ENCODE measurements around the gene LBX2. TPM values are rescaled to one million over a fixed set of nuclear protein-coding genes. Genes with fewer than 3 reads are reported as not detected.

Gene LBX2
- total and polyA plus RNA-seq, 2 donors (not counting 1 experiment from before 2014, with no cell fraction given): 0.52 to 3.0 TPM

DNA sequence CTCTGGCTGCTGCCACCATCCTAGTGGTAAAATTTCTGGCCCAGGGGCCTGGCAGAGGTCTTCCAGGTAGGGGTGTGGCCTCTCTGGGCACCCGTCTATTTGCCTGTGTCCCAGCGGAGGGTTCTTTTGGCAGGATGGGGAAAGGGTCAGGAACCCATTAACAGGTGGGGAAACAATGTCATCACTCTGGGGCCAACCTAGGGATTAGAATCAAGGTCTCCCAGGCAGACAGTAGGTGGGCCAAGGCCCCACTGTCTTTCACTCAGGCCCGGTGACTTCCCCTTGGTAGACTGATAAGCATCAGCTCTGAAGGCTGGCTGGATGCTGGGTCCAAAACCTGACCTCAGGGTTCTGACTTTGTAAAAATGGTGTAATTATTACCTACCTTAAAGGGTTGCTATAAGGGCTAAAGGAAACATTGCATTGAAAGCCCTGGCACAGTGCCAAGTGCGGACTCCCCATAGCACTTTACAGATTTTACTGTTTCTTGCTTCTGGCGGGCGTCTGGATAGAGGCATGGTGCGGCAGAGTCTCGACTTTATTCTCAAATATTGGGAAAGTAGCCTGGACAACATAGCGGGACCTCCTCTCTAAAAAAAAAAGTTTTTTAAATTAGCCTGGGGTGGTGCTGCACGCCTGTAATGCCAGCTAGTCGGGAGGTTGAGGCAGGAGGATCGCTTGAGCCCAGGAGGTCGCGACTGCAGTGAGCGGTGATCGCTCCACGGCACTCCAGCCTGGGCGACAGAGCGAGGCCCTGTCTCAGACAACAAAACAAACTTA, 2.2 kb downstream of the LBX2 start:
- Histone ChIP-seq H3K27me3 (ENCODE audit: control insufficient read depth, insufficient read depth, low read length) (no peaks in the 10 kb centered on the region), H4K20me1 (ENCODE audit: control insufficient read depth, extremely low read depth, insufficient read depth, low read length) (no peaks in the 10 kb centered on the region), H3K27ac (ENCODE audit: insufficient read depth, low read length) (no peak overlapping the region), H3K36me3 (ENCODE audit: control insufficient read depth, insufficient read depth, low read length) (peaks cover 6% of the 10 kb centered on the region), H3K4me1 (ENCODE audit: control insufficient read depth, extremely low read depth, insufficient read depth, low read length) (peaks cover 7% of the 10 kb centered on the region), H3K9me3 (ENCODE audit: control insufficient read depth, insufficient read depth, low read depth, low read length) (no peaks in the 10 kb centered on the region), H2AFZ (ENCODE audit: low read length) (no peak overlapping the region), H3K9ac (ENCODE audit: insufficient read depth, low read length) (no peak overlapping the region), H3K79me2 (ENCODE audit: control insufficient read depth, insufficient read depth, low read length) (no peaks in the 10 kb centered on the region), H3K4me2 (ENCODE audit: extremely low read depth, insufficient read depth, low read length) (no peak overlapping the region), H3K4me3 (replicated peaks in 1 of 4; ENCODE audit: control extremely low read depth in 1 of 4, insufficient read depth in 1 of 4, low read depth in 3 of 4, low read length in 4 of 4) (no peak overlapping the region)
- no peak for DNase-seq (ENCODE audit: low read depth in 2 of 2)
- TF ChIP-seq EZH2 (IDR thresholded peaks at IDR 0.05; ENCODE audit: low read length, missing control alignments): no peak
- TF ChIP-seq, protein P1, sequence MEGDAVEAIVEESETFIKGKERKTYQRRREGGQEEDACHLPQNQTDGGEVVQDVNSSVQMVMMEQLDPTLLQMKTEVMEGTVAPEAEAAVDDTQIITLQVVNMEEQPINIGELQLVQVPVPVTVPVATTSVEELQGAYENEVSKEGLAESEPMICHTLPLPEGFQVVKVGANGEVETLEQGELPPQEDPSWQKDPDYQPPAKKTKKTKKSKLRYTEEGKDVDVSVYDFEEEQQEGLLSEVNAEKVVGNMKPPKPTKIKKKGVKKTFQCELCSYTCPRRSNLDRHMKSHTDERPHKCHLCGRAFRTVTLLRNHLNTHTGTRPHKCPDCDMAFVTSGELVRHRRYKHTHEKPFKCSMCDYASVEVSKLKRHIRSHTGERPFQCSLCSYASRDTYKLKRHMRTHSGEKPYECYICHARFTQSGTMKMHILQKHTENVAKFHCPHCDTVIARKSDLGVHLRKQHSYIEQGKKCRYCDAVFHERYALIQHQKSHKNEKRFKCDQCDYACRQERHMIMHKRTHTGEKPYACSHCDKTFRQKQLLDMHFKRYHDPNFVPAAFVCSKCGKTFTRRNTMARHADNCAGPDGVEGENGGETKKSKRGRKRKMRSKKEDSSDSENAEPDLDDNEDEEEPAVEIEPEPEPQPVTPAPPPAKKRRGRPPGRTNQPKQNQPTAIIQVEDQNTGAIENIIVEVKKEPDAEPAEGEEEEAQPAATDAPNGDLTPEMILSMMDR (conservative IDR thresholded peaks at IDR 0.05 in 1 of 2, IDR thresholded peaks at IDR 0.05 in 1 of 2; ENCODE audit: low read depth in 1 of 2, low read length in 2 of 2): no peak

- H4K20me1 ChIP-seq (ENCODE audit: control insufficient read depth, extremely low read depth, insufficient read depth, low read length): no peaks in the 10 kb centered on the region
- TF ChIP-seq EZH2 (IDR thresholded peaks at IDR 0.05; ENCODE audit: low read length, missing control alignments): no peak
- TF ChIP-seq, protein P1 (conservative IDR thresholded peaks at IDR 0.05 in 1 of 2, IDR thresholded peaks at IDR 0.05 in 1 of 2; ENCODE audit: low read depth in 1 of 2, low read length in 2 of 2): no peak
- H3K79me2 ChIP-seq (ENCODE audit: control insufficient read depth, insufficient read depth, low read length): no peaks in the 10 kb centered on the region
These were observed 4.0 kb downstream of the LBX2 start for GRCh38 chr2:74495440-74495839.

GRCh38 chr2:74493546-74493945, 5.9 kb downstream of the LBX2 start:
- no peaks in the 10 kb centered on the region for H3K9me3 ChIP-seq (ENCODE audit: control insufficient read depth, insufficient read depth, low read depth, low read length)
- no peak for DNase-seq (ENCODE audit: low read depth in 2 of 2)
- peaks cover 2% of the 10 kb centered on the region for H3K4me1 ChIP-seq (ENCODE audit: control insufficient read depth, extremely low read depth, insufficient read depth, low read length)
- no peak overlapping the region for H3K4me2 ChIP-seq (ENCODE audit: extremely low read depth, insufficient read depth, low read length)
- H3K79me2 ChIP-seq (ENCODE audit: control insufficient read depth, insufficient read depth, low read length): no peaks in the 10 kb centered on the region
- TF ChIP-seq EZH2 (IDR thresholded peaks at IDR 0.05; ENCODE audit: low read length, missing control alignments): no peak
- TF ChIP-seq, protein P1 (conservative IDR thresholded peaks at IDR 0.05 in 1 of 2, IDR thresholded peaks at IDR 0.05 in 1 of 2; ENCODE audit: low read depth in 1 of 2, low read length in 2 of 2): no peak
- no peak overlapping the region for H3K4me3 ChIP-seq (replicated peaks in 1 of 4; ENCODE audit: control extremely low read depth in 1 of 4, insufficient read depth in 1 of 4, low read depth in 3 of 4, low read length in 4 of 4)
- H4K20me1 ChIP-seq (ENCODE audit: control insufficient read depth, extremely low read depth, insufficient read depth, low read length): no peaks in the 10 kb centered on the region
- peaks cover 18% of the 10 kb centered on the region for H3K36me3 ChIP-seq (ENCODE audit: control insufficient read depth, insufficient read depth, low read length)
- H3K27ac ChIP-seq (ENCODE audit: insufficient read depth, low read length): no peak overlapping the region
- H3K27me3 ChIP-seq (ENCODE audit: control insufficient read depth, insufficient read depth, low read length): no peaks in the 10 kb centered on the region
- H3K9ac ChIP-seq (ENCODE audit: insufficient read depth, low read length): no peak overlapping the region
- no peak overlapping the region for H2AFZ ChIP-seq (ENCODE audit: low read length)

More at GRCh38 chr2:74495440-74495839, 4.0 kb downstream of the LBX2 start:
- H3K27me3 ChIP-seq (ENCODE audit: control insufficient read depth, insufficient read depth, low read length): no peaks in the 10 kb centered on the region
- no peak overlapping the region for H3K4me3 ChIP-seq (replicated peaks in 1 of 4; ENCODE audit: control extremely low read depth in 1 of 4, insufficient read depth in 1 of 4, low read depth in 3 of 4, low read length in 4 of 4)
- no peak for DNase-seq (ENCODE audit: low read depth in 2 of 2)
- H3K4me1 ChIP-seq (ENCODE audit: control insufficient read depth, extremely low read depth, insufficient read depth, low read length): peaks cover 7% of the 10 kb centered on the region
- no peaks in the 10 kb centered on the region for H3K9me3 ChIP-seq (ENCODE audit: control insufficient read depth, insufficient read depth, low read depth, low read length)
- no peak overlapping the region for H2AFZ ChIP-seq (ENCODE audit: low read length)
- no peak overlapping the region for H3K9ac ChIP-seq (ENCODE audit: insufficient read depth, low read length)
- no peak overlapping the region for H3K27ac ChIP-seq (ENCODE audit: insufficient read depth, low read length)
- H3K36me3 ChIP-seq (ENCODE audit: control insufficient read depth, insufficient read depth, low read length): peaks cover 16% of the 10 kb centered on the region
- H3K4me2 ChIP-seq (ENCODE audit: extremely low read depth, insufficient read depth, low read length): no peak overlapping the region
